ENCODE measurements around the gene GPR156. TPM values are rescaled to one million over a fixed set of nuclear protein-coding genes. Genes with fewer than 3 reads are reported as not detected.

Gene GPR156
- polyA plus RNA-seq, 1 donor (not counting 4 experiments of a cell fraction or from before 2014, with no cell fraction given) = 0.17 TPM

- H3K4me2 ChIP-seq (ENCODE audit: control insufficient read depth, extremely low read depth, insufficient read depth, low read depth, low read length) = no peak overlapping the region
- H3K79me2 ChIP-seq (ENCODE audit: control insufficient read depth, insufficient read depth, low read length) = no peaks in the 10 kb centered on the region
- no peak for TF ChIP-seq EZH2 (IDR thresholded peaks at IDR 0.05; ENCODE audit: low read length)
- TF ChIP-seq, protein P1, sequence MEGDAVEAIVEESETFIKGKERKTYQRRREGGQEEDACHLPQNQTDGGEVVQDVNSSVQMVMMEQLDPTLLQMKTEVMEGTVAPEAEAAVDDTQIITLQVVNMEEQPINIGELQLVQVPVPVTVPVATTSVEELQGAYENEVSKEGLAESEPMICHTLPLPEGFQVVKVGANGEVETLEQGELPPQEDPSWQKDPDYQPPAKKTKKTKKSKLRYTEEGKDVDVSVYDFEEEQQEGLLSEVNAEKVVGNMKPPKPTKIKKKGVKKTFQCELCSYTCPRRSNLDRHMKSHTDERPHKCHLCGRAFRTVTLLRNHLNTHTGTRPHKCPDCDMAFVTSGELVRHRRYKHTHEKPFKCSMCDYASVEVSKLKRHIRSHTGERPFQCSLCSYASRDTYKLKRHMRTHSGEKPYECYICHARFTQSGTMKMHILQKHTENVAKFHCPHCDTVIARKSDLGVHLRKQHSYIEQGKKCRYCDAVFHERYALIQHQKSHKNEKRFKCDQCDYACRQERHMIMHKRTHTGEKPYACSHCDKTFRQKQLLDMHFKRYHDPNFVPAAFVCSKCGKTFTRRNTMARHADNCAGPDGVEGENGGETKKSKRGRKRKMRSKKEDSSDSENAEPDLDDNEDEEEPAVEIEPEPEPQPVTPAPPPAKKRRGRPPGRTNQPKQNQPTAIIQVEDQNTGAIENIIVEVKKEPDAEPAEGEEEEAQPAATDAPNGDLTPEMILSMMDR (optimal IDR thresholded peaks at IDR 0.05 in 1 of 3, IDR thresholded peaks at IDR 0.05 in 1 of 3, conservative IDR thresholded peaks at IDR 0.05 in 1 of 3; ENCODE audit: extremely low read depth in 1 of 3, insufficient read depth in 2 of 3, low read length in 3 of 3) = no peak
- FAIRE-seq (no peak), DNase-seq (ENCODE audit: low read depth, low spot score) (no peak)
- H3K9me3 ChIP-seq (ENCODE audit: control insufficient read depth, low read depth, low read length) = no peaks in the 10 kb centered on the region
- dilution Hi-C loops (cut with MboI; ENCODE audit: extremely low pct_ligation_motif_present, low sequenced_read_pairs) = no loop called here
- no peaks in the 10 kb centered on the region for H4K20me1 ChIP-seq (ENCODE audit: control insufficient read depth, extremely low read depth, insufficient read depth, low read length)
- no peak overlapping the region for H3K27ac ChIP-seq (ENCODE audit: control insufficient read depth, insufficient read depth, low read length)
- H3K4me1 ChIP-seq (ENCODE audit: control insufficient read depth, extremely low read depth, insufficient read depth, low read length) = peaks cover 4% of the 10 kb centered on the region
- H3K4me3 ChIP-seq (ENCODE audit: control insufficient read depth in 2 of 3, extremely low read depth in 1 of 3, insufficient read depth in 2 of 3, low read depth in 1 of 3, low read length in 3 of 3) = no peak overlapping the region
- H3K27me3 ChIP-seq (ENCODE audit: control insufficient read depth, extremely low read depth, insufficient read depth, low read length) = no peaks in the 10 kb centered on the region
- no peaks in the 10 kb centered on the region for H3K9me1 ChIP-seq (ENCODE audit: control insufficient read depth, extremely low read depth, insufficient read depth, low read length)
- H2AFZ ChIP-seq (ENCODE audit: control insufficient read depth, low read length) = no peak overlapping the region
- no peak overlapping the region for H3K9ac ChIP-seq (ENCODE audit: control insufficient read depth, extremely low read depth, insufficient read depth, low read length)
- H3K36me3 ChIP-seq (ENCODE audit: control insufficient read depth in 2 of 2, extremely low read depth in 1 of 2, insufficient read depth in 2 of 2, low read length in 2 of 2) = no peaks in the 10 kb centered on the region
These were observed 80.7 kb downstream of the GPR156 start for GRCh38 chr3:120204338-120204737.

DNA sequence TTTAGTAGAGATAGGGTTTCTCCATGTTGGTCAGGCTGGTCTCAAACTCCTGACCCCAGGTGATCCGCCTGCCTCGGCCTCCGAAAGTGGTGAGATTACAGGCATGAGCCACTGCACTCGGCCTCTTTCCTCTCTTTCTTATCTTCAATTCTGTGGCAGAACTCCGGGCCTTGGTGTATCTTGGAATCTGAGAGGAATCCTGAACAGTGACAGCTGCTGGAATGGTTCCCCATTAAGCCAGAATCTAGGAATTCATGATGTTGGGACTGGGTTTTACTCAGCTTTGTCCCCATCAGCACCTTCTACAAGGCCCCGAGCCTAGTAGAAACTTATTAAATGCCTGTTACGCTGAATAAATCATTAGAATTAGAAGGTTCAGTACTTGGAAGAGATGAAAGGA, 81.4 kb downstream of the GPR156 start:
- dilution Hi-C loops (cut with MboI; ENCODE audit: extremely low pct_ligation_motif_present, low sequenced_read_pairs) = no loop called here
- Histone ChIP-seq H3K4me1 (ENCODE audit: control insufficient read depth, extremely low read depth, insufficient read depth, low read length) (peaks cover 4% of the 10 kb centered on the region), H3K9me3 (ENCODE audit: control insufficient read depth, low read depth, low read length) (no peaks in the 10 kb centered on the region), H3K4me3 (ENCODE audit: control insufficient read depth in 2 of 3, extremely low read depth in 1 of 3, insufficient read depth in 2 of 3, low read depth in 1 of 3, low read length in 3 of 3) (no peak overlapping the region), H3K79me2 (ENCODE audit: control insufficient read depth, insufficient read depth, low read length) (no peaks in the 10 kb centered on the region), H3K9ac (ENCODE audit: control insufficient read depth, extremely low read depth, insufficient read depth, low read length) (no peak overlapping the region), H3K27me3 (ENCODE audit: control insufficient read depth, extremely low read depth, insufficient read depth, low read length) (no peaks in the 10 kb centered on the region), H3K36me3 (ENCODE audit: control insufficient read depth in 2 of 2, extremely low read depth in 1 of 2, insufficient read depth in 2 of 2, low read length in 2 of 2) (no peaks in the 10 kb centered on the region), H2AFZ (ENCODE audit: control insufficient read depth, low read length) (no peak overlapping the region), H4K20me1 (ENCODE audit: control insufficient read depth, extremely low read depth, insufficient read depth, low read length) (no peaks in the 10 kb centered on the region), H3K9me1 (ENCODE audit: control insufficient read depth, extremely low read depth, insufficient read depth, low read length) (no peaks in the 10 kb centered on the region), H3K4me2 (ENCODE audit: control insufficient read depth, extremely low read depth, insufficient read depth, low read depth, low read length) (no peak overlapping the region), H3K27ac (ENCODE audit: control insufficient read depth, insufficient read depth, low read length) (no peak overlapping the region)
- TF ChIP-seq EZH2 (IDR thresholded peaks at IDR 0.05; ENCODE audit: low read length) = no peak
- TF ChIP-seq, protein P1 (optimal IDR thresholded peaks at IDR 0.05 in 1 of 3, IDR thresholded peaks at IDR 0.05 in 1 of 3, conservative IDR thresholded peaks at IDR 0.05 in 1 of 3; ENCODE audit: extremely low read depth in 1 of 3, insufficient read depth in 2 of 3, low read length in 3 of 3) = no peak
- DNase-seq (ENCODE audit: low read depth, low spot score) (no peak), FAIRE-seq (no peak)

Data from keratinocyte (primary cell).